OCI-LY7 (cell line): Measurements from ENCODE around the gene GPATCH8. TPM values are rescaled to one million over a fixed set of nuclear protein-coding genes. Genes with fewer than 3 reads are reported as not detected.

ENCODE experiments used
- BruUV-seq: library from RNA; stranded (reverse); fragments of 400-500 nt; replicated peaks from 2 replicates; lab custom pipeline; 2021; lab: Mats Ljungman, UMichigan
- CTCF ChIA-PET: fragments of 300-600 bp; sonication (Branson Sonifier 250); formaldehyde crosslinking; loops from one replicate; lab custom pipeline; 2022; ENCODE audit warnings: antibody characterized with exemption; ENCODE audit not compliant: unreplicated experiment; lab: Charles Lee
- POLR2A ChIA-PET: fragments of 300-600 bp; sonication (Branson Sonifier 250); formaldehyde crosslinking; loops from one replicate; lab custom pipeline; 2022; ENCODE audit warnings: antibody characterized with exemption; lab: Charles Lee
- DNase-seq: peaks from one replicate; pipeline ENCODE4 v3.0.0-alpha.2; 2015; ENCODE audit warnings: low spot score
- H2AFZ ChIP-seq: fragments of 200-600 bp; sonication (generic), shearing (Covaris generic); 2 replicates; pipeline ENCODE4 v1.6.1; 2014; ENCODE audit warnings: mild to moderate bottlenecking, antibody characterized with exemption, low read length, moderate library complexity
- H3K27ac ChIP-seq: fragments of 200-600 bp; sonication (generic); 2 replicates; pipeline ENCODE4 v1.5.1; 2014; ENCODE audit warnings: mixed run types, low read depth, mild to moderate bottlenecking, moderate library complexity, low read length, inconsistent platforms; ENCODE audit not compliant: poor library complexity, severe bottlenecking
- H3K36me3 ChIP-seq: fragments of 200-600 bp; sonication (generic); 2 replicates; pipeline ENCODE4 v1.6.1; 2014; ENCODE audit warnings: mild to moderate bottlenecking, antibody characterized with exemption, low read length, moderate library complexity, mixed read lengths; ENCODE audit not compliant: insufficient read depth
- H3K4me1 ChIP-seq: fragments of 200-600 bp; sonication (generic); 2 replicates; pipeline ENCODE4 v1.5.1; 2014; ENCODE audit warnings: mild to moderate bottlenecking, low read length; ENCODE audit not compliant: insufficient read depth, poor library complexity, severe bottlenecking
- H3K4me2 ChIP-seq: fragments of 200-600 bp; sonication (generic); 2 replicates; pipeline ENCODE4 v1.6.1; 2014; ENCODE audit warnings: mild to moderate bottlenecking, low read length
- H3K4me3 ChIP-seq: fragments of 200-600 bp; sonication (generic); 2 replicates; pipeline ENCODE4 v1.5.1; 2014; ENCODE audit warnings: mild to moderate bottlenecking, low read depth, low read length; ENCODE audit not compliant: poor library complexity, severe bottlenecking
- H3K79me2 ChIP-seq: fragments of 200-600 bp; sonication (generic); 2 replicates; pipeline ENCODE4 v1.6.1; 2016; ENCODE audit warnings: low read depth, mild to moderate bottlenecking, low read length, moderate library complexity, mixed read lengths; ENCODE audit not compliant: insufficient read depth
- H3K9me2 ChIP-seq: fragments of 200-600 bp; sonication (generic); 2 replicates; pipeline ENCODE4 v1.6.1; 2016; ENCODE audit warnings: mild to moderate bottlenecking, low read length, mixed read lengths; ENCODE audit not compliant: insufficient read depth
- H3K9me3 ChIP-seq: fragments of 200-600 bp; sonication (generic); 2 replicates; pipeline ENCODE4 v1.6.1; 2014; ENCODE audit warnings: mild to moderate bottlenecking, mixed run types, low read length, mixed read lengths
- H4K20me1 ChIP-seq: fragments of 200-600 bp; sonication (generic); 2 replicates; pipeline ENCODE4 v1.6.1; 2014; ENCODE audit warnings: mild to moderate bottlenecking, antibody characterized with exemption, low read length, moderate library complexity, mixed read lengths; ENCODE audit not compliant: insufficient read depth
- CTCF ChIP-seq: fragments of 200-600 bp; sonication (generic); conservative IDR thresholded peaks from 2 replicates; pipeline ENCODE4 v1.5.1; 2014; ENCODE audit warnings: mild to moderate bottlenecking, antibody characterized with exemption, low read length, moderate library complexity, mixed read lengths
- EZH2phosphoT487 ChIP-seq: fragments of 200-600 bp; sonication (generic); IDR thresholded peaks from 2 replicates; pipeline ENCODE4 v1.6.1; 2018; ENCODE audit warnings: low read depth, borderline replicate concordance, mild to moderate bottlenecking, mixed run types, antibody characterized with exemption, low read length, moderate library complexity, mixed read lengths
- intact Hi-C: fragments of 100-400 bp; cut with micrococcal nuclease; formaldehyde crosslinking; loops from one replicate; pipeline ENCODE4 v1.10.0; 2022; ENCODE audit not compliant: unreplicated experiment
- small RNA-seq: library from RNA; depleted of rRNA; stranded (forward); fragments of <200 nt; gene quantifications from one replicate; pipeline ENCODE3, GENCODE V24; 2014
- total RNA-seq, 2 experiments: library from RNA; depleted of rRNA in 1 of 2; stranded (reverse); fragments of >200 nt in 1 of 2; shearing (Covaris generic) in 1 of 2; gene quantifications; 2 replicates each; pipeline ENCODE4 v1.2.3, GENCODE V29; 2014 to 2022

The GPATCH8 gene
- total RNA-seq, 2 experiments from 2014 or later = 24.7 to 61.1 TPM

GRCh38 chr17:44348988-44349364 lies 154.2 kb downstream of the GPATCH8 start:
- BruUV-seq = no TSS peak
- H3K27ac ChIP-seq = peak overlapping the region; percentile 90
- H3K4me2 ChIP-seq = peak overlapping the region; percentile 97
- H3K4me3 ChIP-seq = peak overlapping the region; percentile 91
- no peak overlapping the region for H2AFZ ChIP-seq
- peaks cover 61% of the 10 kb centered on the region for H3K4me1 ChIP-seq
- no peaks in the 10 kb centered on the region for H3K9me2 ChIP-seq
- H4K20me1 ChIP-seq = no peaks in the 10 kb centered on the region
- intact Hi-C loops = loop anchor here (1.0 to 5.0 kb wide), 3 partner anchors 23 to 277 kb away; partner anchors contain the start of genes G6PC3 and HROB
- no peaks in the 10 kb centered on the region for H3K9me3 ChIP-seq
- POLR2A ChIA-PET = interaction anchor here (1.2 kb wide), 1 partner anchor 125 kb away, joined by 3 read pairs; no protein-coding TSS in a partner anchor
- peaks cover 24% of the 10 kb centered on the region; the same call in 1 of the 2 replicates for H3K79me2 ChIP-seq
- no peak for DNase-seq
- CTCF ChIA-PET = no interaction called here
- H3K36me3 ChIP-seq = peaks cover 46% of the 10 kb centered on the region
- TF ChIP-seq EZH2phosphoT487 (no peak), CTCF (no peak)

- Histone ChIP-seq H3K27ac (peak overlapping the region; percentile 90), H2AFZ (no peak overlapping the region), H3K9me2 (no peaks in the 10 kb centered on the region), H3K79me2 (peaks cover 24% of the 10 kb centered on the region; the same call in 1 of the 2 replicates), H3K4me1 (peaks cover 63% of the 10 kb centered on the region), H3K9me3 (no peaks in the 10 kb centered on the region), H4K20me1 (no peaks in the 10 kb centered on the region), H3K4me2 (peak overlapping the region; percentile 97), H3K4me3 (peak overlapping the region; percentile 91), H3K36me3 (peaks cover 46% of the 10 kb centered on the region)
- TF ChIP-seq EZH2phosphoT487 (no peak), CTCF (no peak)
- intact Hi-C loops = loop anchor here (1.0 to 5.0 kb wide), 3 partner anchors 22 to 276 kb away; partner anchors contain the start of genes G6PC3 and HROB
- DNase-seq = peak; percentile 91
- ChIA-PET CTCF (interaction anchor here (0.9 kb wide), 2 partner anchors 15 to 22 kb away, joined by 3 read pairs; no protein-coding TSS in a partner anchor), POLR2A (interaction anchor here (0.6 to 1.2 kb wide), 5 partner anchors 10 to 184 kb away, joined by 3 to 7 read pairs (median 4); partner anchors contain the start of gene FAM171A2)
- no TSS peak for BruUV-seq
Observed at GRCh38 chr17:44348234-44348987, 154.8 kb downstream of the GPATCH8 start.

Small RNAs within 50 kb of the gene (small RNA-seq; reads per million reads assigned to genes)
- gene RN7SL258P = not detected

Other genes with a start within 250 kb of the GPATCH8 start
- gene SLC4A1, start 235.3 kb downstream of the GPATCH8 start, total RNA-seq (2014; rRNA removed; shearing (Covaris generic)) = not detected in 2 replicates
- gene SLC4A1, start 235.3 kb downstream of the GPATCH8 start, total RNA-seq (2022) = not detected in 2 replicates
- gene RUNDC3A, start 194.8 kb downstream of the GPATCH8 start, total RNA-seq (2014; rRNA removed; shearing (Covaris generic)) = 0.09 TPM in 1 of 2 replicates, not detected in the other
- 0.24 TPM in 1 of 2 replicates, not detected in the other for gene RUNDC3A, start 194.8 kb downstream of the GPATCH8 start, total RNA-seq (2022)
- gene SLC25A39, start 178.6 kb downstream of the GPATCH8 start, total RNA-seq (2014; rRNA removed; shearing (Covaris generic)) = 135 and 156 TPM in 2 replicates
- gene SLC25A39, start 178.6 kb downstream of the GPATCH8 start, total RNA-seq (2022) = 142 and 159 TPM in 2 replicates
- gene GRN, start 158.1 kb downstream of the GPATCH8 start, total RNA-seq (2014; rRNA removed; shearing (Covaris generic)) = 185 and 203 TPM in 2 replicates
- gene GRN, start 158.1 kb downstream of the GPATCH8 start, total RNA-seq (2022) = 228 and 247 TPM in 2 replicates
- 3.4 and 8.8 TPM in 2 replicates for gene FAM171A2, start 139.6 kb downstream of the GPATCH8 start, total RNA-seq (2014; rRNA removed; shearing (Covaris generic))
- 4.2 and 4.6 TPM in 2 replicates for gene FAM171A2, start 139.6 kb downstream of the GPATCH8 start, total RNA-seq (2022)
- 0.44 and 0.57 TPM in 2 replicates for gene ITGA2B, start 113.8 kb downstream of the GPATCH8 start, total RNA-seq (2014; rRNA removed; shearing (Covaris generic))
- 0.46 and 0.63 TPM in 2 replicates for gene ITGA2B, start 113.8 kb downstream of the GPATCH8 start, total RNA-seq (2022)
- 3.7 and 4.4 TPM in 2 replicates for gene FZD2, start 54.1 kb upstream of the GPATCH8 start, total RNA-seq (2014; rRNA removed; shearing (Covaris generic))
- 9.2 and 10.9 TPM in 2 replicates for gene FZD2, start 54.1 kb upstream of the GPATCH8 start, total RNA-seq (2022)
- gene MEIOC, start 153.1 kb upstream of the GPATCH8 start, total RNA-seq (2014; rRNA removed; shearing (Covaris generic)) = 0.03 and 0.41 TPM in 2 replicates
- 5.1 and 5.5 TPM in 2 replicates for gene MEIOC, start 153.1 kb upstream of the GPATCH8 start, total RNA-seq (2022)
- 33.2 and 42.4 TPM in 2 replicates for gene CCDC43, start 186.4 kb upstream of the GPATCH8 start, total RNA-seq (2014; rRNA removed; shearing (Covaris generic))
- gene CCDC43, start 186.4 kb upstream of the GPATCH8 start, total RNA-seq (2022) = 30.3 and 35.6 TPM in 2 replicates
- 18.1 and 24.3 TPM in 2 replicates for gene DBF4B, start 205.3 kb upstream of the GPATCH8 start, total RNA-seq (2014; rRNA removed; shearing (Covaris generic))
- 45.8 and 49.2 TPM in 2 replicates for gene DBF4B, start 205.3 kb upstream of the GPATCH8 start, total RNA-seq (2022)